ENCODE data around the gene CHD6.

DNA sequence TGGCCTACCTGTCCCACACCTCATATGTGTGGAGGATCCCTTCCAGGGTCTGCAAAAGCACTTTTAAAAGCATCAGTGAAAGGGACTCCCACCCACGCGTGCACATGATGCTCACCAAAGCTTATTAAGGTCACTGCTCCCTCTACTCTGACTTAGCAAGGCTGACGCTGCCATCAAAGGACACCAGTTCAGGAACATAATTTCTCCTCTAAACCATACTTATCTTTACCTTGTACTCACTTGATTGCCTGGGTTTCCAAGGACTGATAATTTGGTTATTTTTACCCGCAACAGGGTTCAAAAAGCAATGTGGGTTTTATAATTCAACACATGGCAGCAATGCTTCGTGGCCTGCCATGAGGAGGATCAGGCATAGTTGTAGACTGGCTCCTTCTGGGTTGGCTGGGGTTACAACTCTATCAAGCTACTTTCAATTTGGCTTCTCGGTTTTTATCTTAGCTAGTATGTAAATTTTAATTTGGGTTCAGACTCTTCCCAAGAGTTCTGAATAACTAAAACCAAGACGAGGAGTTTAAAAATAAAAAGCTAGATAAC, 199.4 kb downstream of the CHD6 start:
- TF ChIP-seq, protein P1, sequence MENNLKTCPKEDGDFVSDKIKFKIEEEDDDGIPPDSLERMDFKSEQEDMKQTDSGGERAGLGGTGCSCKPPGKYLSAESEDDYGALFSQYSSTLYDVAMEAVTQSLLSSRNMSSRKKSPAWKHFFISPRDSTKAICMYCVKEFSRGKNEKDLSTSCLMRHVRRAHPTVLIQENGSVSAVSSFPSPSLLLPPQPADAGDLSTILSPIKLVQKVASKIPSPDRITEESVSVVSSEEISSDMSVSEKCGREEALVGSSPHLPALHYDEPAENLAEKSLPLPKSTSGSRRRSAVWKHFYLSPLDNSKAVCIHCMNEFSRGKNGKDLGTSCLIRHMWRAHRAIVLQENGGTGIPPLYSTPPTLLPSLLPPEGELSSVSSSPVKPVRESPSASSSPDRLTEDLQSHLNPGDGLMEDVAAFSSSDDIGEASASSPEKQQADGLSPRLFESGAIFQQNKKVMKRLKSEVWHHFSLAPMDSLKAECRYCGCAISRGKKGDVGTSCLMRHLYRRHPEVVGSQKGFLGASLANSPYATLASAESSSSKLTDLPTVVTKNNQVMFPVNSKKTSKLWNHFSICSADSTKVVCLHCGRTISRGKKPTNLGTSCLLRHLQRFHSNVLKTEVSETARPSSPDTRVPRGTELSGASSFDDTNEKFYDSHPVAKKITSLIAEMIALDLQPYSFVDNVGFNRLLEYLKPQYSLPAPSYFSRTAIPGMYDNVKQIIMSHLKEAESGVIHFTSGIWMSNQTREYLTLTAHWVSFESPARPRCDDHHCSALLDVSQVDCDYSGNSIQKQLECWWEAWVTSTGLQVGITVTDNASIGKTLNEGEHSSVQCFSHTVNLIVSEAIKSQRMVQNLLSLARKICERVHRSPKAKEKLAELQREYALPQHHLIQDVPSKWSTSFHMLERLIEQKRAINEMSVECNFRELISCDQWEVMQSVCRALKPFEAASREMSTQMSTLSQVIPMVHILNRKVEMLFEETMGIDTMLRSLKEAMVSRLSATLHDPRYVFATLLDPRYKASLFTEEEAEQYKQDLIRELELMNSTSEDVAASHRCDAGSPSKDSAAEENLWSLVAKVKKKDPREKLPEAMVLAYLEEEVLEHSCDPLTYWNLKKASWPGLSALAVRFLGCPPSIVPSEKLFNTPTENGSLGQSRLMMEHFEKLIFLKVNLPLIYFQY (CRISPR knock-in tag; IDR thresholded peaks at IDR 0.05; ENCODE audit: borderline replicate concordance), result no peak
- TF ChIP-seq, protein P2, sequence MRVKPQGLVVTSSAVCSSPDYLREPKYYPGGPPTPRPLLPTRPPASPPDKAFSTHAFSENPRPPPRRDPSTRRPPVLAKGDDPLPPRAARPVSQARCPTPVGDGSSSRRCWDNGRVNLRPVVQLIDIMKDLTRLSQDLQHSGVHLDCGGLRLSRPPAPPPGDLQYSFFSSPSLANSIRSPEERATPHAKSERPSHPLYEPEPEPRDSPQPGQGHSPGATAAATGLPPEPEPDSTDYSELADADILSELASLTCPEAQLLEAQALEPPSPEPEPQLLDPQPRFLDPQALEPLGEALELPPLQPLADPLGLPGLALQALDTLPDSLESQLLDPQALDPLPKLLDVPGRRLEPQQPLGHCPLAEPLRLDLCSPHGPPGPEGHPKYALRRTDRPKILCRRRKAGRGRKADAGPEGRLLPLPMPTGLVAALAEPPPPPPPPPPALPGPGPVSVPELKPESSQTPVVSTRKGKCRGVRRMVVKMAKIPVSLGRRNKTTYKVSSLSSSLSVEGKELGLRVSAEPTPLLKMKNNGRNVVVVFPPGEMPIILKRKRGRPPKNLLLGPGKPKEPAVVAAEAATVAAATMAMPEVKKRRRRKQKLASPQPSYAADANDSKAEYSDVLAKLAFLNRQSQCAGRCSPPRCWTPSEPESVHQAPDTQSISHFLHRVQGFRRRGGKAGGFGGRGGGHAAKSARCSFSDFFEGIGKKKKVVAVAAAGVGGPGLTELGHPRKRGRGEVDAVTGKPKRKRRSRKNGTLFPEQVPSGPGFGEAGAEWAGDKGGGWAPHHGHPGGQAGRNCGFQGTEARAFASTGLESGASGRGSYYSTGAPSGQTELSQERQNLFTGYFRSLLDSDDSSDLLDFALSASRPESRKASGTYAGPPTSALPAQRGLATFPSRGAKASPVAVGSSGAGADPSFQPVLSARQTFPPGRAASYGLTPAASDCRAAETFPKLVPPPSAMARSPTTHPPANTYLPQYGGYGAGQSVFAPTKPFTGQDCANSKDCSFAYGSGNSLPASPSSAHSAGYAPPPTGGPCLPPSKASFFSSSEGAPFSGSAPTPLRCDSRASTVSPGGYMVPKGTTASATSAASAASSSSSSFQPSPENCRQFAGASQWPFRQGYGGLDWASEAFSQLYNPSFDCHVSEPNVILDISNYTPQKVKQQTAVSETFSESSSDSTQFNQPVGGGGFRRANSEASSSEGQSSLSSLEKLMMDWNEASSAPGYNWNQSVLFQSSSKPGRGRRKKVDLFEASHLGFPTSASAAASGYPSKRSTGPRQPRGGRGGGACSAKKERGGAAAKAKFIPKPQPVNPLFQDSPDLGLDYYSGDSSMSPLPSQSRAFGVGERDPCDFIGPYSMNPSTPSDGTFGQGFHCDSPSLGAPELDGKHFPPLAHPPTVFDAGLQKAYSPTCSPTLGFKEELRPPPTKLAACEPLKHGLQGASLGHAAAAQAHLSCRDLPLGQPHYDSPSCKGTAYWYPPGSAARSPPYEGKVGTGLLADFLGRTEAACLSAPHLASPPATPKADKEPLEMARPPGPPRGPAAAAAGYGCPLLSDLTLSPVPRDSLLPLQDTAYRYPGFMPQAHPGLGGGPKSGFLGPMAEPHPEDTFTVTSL (CRISPR knock-in tag; IDR thresholded peaks at IDR 0.05; ENCODE audit: borderline replicate concordance), result no peak

Measured in HepG2 (cell line).